ENCODE results near the gene INTS1.

DNA sequence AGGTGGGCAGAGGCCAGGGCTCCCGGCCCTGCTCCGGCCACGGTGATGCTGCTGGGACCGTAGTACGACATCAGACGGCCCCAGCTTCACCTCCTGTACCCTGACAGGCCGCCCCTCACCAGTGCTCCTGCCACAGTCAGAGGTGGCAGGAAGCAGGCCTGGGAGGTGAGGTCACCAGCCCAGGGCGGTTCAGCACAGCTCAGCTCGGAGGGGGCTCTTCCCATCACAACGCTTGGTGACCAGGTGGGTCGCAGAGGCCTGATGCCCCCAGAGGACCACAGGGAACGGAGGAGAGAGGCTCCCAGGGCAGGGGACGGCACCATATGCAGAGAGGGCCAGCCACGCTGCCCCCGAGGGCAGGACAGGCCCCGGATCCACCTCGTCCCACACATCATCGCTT, 53.8 kb downstream of the INTS1 start:
- TF ChIP-seq, protein P1, sequence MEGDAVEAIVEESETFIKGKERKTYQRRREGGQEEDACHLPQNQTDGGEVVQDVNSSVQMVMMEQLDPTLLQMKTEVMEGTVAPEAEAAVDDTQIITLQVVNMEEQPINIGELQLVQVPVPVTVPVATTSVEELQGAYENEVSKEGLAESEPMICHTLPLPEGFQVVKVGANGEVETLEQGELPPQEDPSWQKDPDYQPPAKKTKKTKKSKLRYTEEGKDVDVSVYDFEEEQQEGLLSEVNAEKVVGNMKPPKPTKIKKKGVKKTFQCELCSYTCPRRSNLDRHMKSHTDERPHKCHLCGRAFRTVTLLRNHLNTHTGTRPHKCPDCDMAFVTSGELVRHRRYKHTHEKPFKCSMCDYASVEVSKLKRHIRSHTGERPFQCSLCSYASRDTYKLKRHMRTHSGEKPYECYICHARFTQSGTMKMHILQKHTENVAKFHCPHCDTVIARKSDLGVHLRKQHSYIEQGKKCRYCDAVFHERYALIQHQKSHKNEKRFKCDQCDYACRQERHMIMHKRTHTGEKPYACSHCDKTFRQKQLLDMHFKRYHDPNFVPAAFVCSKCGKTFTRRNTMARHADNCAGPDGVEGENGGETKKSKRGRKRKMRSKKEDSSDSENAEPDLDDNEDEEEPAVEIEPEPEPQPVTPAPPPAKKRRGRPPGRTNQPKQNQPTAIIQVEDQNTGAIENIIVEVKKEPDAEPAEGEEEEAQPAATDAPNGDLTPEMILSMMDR (IDR thresholded peaks at IDR 0.05; ENCODE audit: insufficient read depth, low read depth, low read length), result no peak
- TF ChIP-seq EZH2 (IDR thresholded peaks at IDR 0.05; ENCODE audit: insufficient read depth, low read length), result no peak
